HepG2 (cell line): ENCODE measurements around the gene SGPP2. TPM values are rescaled to one million over a fixed set of nuclear protein-coding genes. Genes with fewer than 3 reads are reported as not detected.

ENCODE experiments used
- BCL6 ChIP-seq: IDR thresholded peaks from 2 replicates; pipeline ENCODE4 v1.6.1; 2016; ENCODE audit warnings: missing genetic modification reagents, missing compliant biosample characterization
- CEBPG ChIP-seq: IDR thresholded peaks from 2 replicates; pipeline ENCODE4 v1.6.1; 2016
- CREB3 ChIP-seq: sonication (generic); formaldehyde crosslinking; IDR thresholded peaks from 2 replicates; pipeline ENCODE4 v1.5.0; 2020; ENCODE audit warnings: missing genetic modification reagents
- KDM3A ChIP-seq: IDR thresholded peaks from 2 replicates; pipeline ENCODE4 v1.6.1; 2018; ENCODE audit warnings: low read depth, missing compliant biosample characterization
- MBD4 ChIP-seq: IDR thresholded peaks from 2 replicates; pipeline ENCODE4 v1.6.1; 2012; ENCODE audit warnings: low read length, inconsistent platforms, borderline replicate concordance
- MLLT10 ChIP-seq: sonication (generic); formaldehyde crosslinking; IDR thresholded peaks from 2 replicates; pipeline ENCODE4 v1.4.0; 2020; ENCODE audit warnings: missing genetic modification reagents
- PAXIP1 ChIP-seq: sonication (generic); formaldehyde crosslinking; conservative IDR thresholded peaks from 2 replicates; pipeline ENCODE4 v1.4.0; 2020; ENCODE audit warnings: mild to moderate bottlenecking, missing genetic modification reagents, moderate library complexity
- SOX5 ChIP-seq: IDR thresholded peaks from 2 replicates; pipeline ENCODE4 v1.6.1; 2016; ENCODE audit warnings: borderline replicate concordance
- ZBTB40 ChIP-seq, 2 experiments: fragments of 450-650 bp in 1 of 2; sonication (generic) in 1 of 2; formaldehyde crosslinking in 1 of 2; IDR thresholded peaks; 2 replicates each; pipeline versions ENCODE4 v1.6.1 to v1.8.0; 2016 to 2022; ENCODE audit warnings: antibody characterized with exemption in 1 of 2, mild to moderate bottlenecking in 1 of 2, missing genetic modification reagents in 1 of 2
- ZMAT3 ChIP-seq: sonication (generic); formaldehyde crosslinking; conservative IDR thresholded peaks from 2 replicates; pipeline ENCODE4 v1.7.0; 2021; ENCODE audit warnings: missing genetic modification reagents
- ZNF414 ChIP-seq: sonication (generic); formaldehyde crosslinking; IDR thresholded peaks from 2 replicates; pipeline ENCODE4 v1.5.0; 2020; ENCODE audit warnings: missing genetic modification reagents
- ZNF652 ChIP-seq: IDR thresholded peaks from 2 replicates; pipeline ENCODE4 v1.6.1; 2016; ENCODE audit warnings: low read depth, borderline replicate concordance
- polyA plus RNA-seq, 8 experiments: library from polyadenylated mRNA; depleted of rRNA in 3 of 8; stranded (reverse) in 7 of 8; unstranded in 1 of 8; fragments of >200 nt; fragmentation: Illumina TruSeq in 4 of 8; extraction: Trizol in 4 of 8; gene quantifications; 2 replicates each; pipeline versions ENCODE4 v1.2.1 to v1.2.3, GENCODE V29; 2011 to 2016; ENCODE audit warnings: low read depth in 4 of 8, missing spikeins in 1 of 8, mixed read lengths in 1 of 8; ENCODE audit not compliant: insufficient read depth in 1 of 8
- total RNA-seq, 5 experiments: library from RNA; depleted of rRNA; stranded (reverse); fragments of >200 nt; fragmentation: Illumina TruSeq; extraction: Trizol; gene quantifications; 2 replicates each; pipeline ENCODE4 v1.2.3, GENCODE V29; 2016; ENCODE audit warnings: low read depth in 1 of 5

Gene SGPP2
- total and polyA plus RNA-seq, 2 of the 13 experiments (the other 11 are each of a cell fraction or from before 2014, with no cell fraction given), result not detected

- TF ChIP-seq ZBTB40 (IDR thresholded peaks at IDR 0.05), result no peak
- no peak for TF ChIP-seq ZBTB40 (CRISPR knock-in tag; IDR thresholded peaks at IDR 0.05)
- TF ChIP-seq ZNF414 (CRISPR knock-in tag), result no peak
- TF ChIP-seq KDM3A (CRISPR knock-in tag), result 0 out of 2 replicates have a peak, but pooled peaks have one; percentile 24
- TF ChIP-seq CREB3, result no peak
- 0 out of 2 replicates have a peak, but pooled peaks have one; percentile 26 for TF ChIP-seq PAXIP1 (CRISPR knock-in tag)
- TF ChIP-seq CEBPG (CRISPR knock-in tag), result peak; percentile 83
- peak; percentile 88 for TF ChIP-seq ZNF652 (CRISPR knock-in tag)
- TF ChIP-seq BCL6 (CRISPR knock-in tag), result no peak
- no peak for TF ChIP-seq MLLT10
- 0 out of 2 replicates have a peak, but pooled peaks have one; percentile 23 for TF ChIP-seq SOX5
- no peak for TF ChIP-seq ZMAT3 (CRISPR knock-in tag)
- no peak for TF ChIP-seq MBD4
These were observed 170.3 kb downstream of the SGPP2 start (continued) for GRCh38 chr2:222594679-222595078.
